Neural crest cell (in vitro differentiated cells): ENCODE results near the gene AKAP9. TPM values are rescaled to one million over a fixed set of nuclear protein-coding genes. Genes with fewer than 3 reads are reported as not detected.
"Not testable (repeated sequence)": the region's sequence is repeated elsewhere in the genome, so short reads cannot be mapped to it uniquely, and the experiment has no call there.

Experiments used
- DNase-seq: peaks from one replicate; pipeline ENCODE4 v3.0.0; 2021; ENCODE audit warnings: low read depth, mixed read lengths, low spot score
- H3K27ac Mint-ChIP-seq: one replicate; pipeline ENCODE4 v1.8.0; 2021; ENCODE audit warnings: mild to moderate bottlenecking, mixed read lengths; ENCODE audit not compliant: unreplicated experiment
- H3K27me3 Mint-ChIP-seq: 2 replicates; pipeline ENCODE4 v1.8.0; 2021; ENCODE audit warnings: low read depth, mild to moderate bottlenecking, mixed read lengths
- H3K36me3 Mint-ChIP-seq: 2 replicates; pipeline ENCODE4 v1.8.0; 2021; ENCODE audit warnings: low read depth, mild to moderate bottlenecking, mixed read lengths
- H3K4me1 Mint-ChIP-seq: 2 replicates; pipeline ENCODE4 v1.8.0; 2021; ENCODE audit warnings: mixed read lengths
- H3K4me3 Mint-ChIP-seq: one replicate; pipeline ENCODE4 v1.8.0; 2021; ENCODE audit warnings: mild to moderate bottlenecking, mixed read lengths
- H3K9me3 Mint-ChIP-seq: 2 replicates; pipeline ENCODE4 v1.8.0; 2021; ENCODE audit warnings: mixed read lengths
- CTCF ChIP-seq: fragments of 200-600 bp; sonication (generic); conservative IDR thresholded peaks from 2 replicates; pipeline ENCODE4 v1.5.0; 2021; ENCODE audit warnings: antibody characterized with exemption, mild to moderate bottlenecking
- total RNA-seq: library from RNA; stranded (reverse); gene quantifications from 2 replicates; pipeline ENCODE4 v1.2.1, GENCODE V29; 2021

Gene AKAP9
- total RNA-seq, 1 donor from 2014 or later, result 32.0 TPM

GRCh38 chr7:91957232-91957631, 16.6 kb downstream of the AKAP9 start:
- H3K36me3 Mint-ChIP-seq, result peaks cover 2% of the 10 kb centered on the region
- H3K27ac Mint-ChIP-seq, result no peak overlapping the region
- TF ChIP-seq CTCF, result no peak
- H3K9me3 Mint-ChIP-seq, result no peaks in the 10 kb centered on the region
- H3K27me3 Mint-ChIP-seq, result no peaks in the 10 kb centered on the region
- H3K4me1 Mint-ChIP-seq, result no peaks in the 10 kb centered on the region
- no peak overlapping the region for H3K4me3 Mint-ChIP-seq
- no peak for DNase-seq

- Mint-ChIP-seq H3K27me3 (no peaks in the 10 kb centered on the region), H3K9me3 (no peaks in the 10 kb centered on the region), H3K27ac (no peak overlapping the region), H3K4me1 (no peaks in the 10 kb centered on the region), H3K36me3 (peaks cover 2% of the 10 kb centered on the region), H3K4me3 (no peak overlapping the region)
- TF ChIP-seq CTCF, result no peak
- DNase-seq, result no peak
These were observed 17.2 kb downstream of the AKAP9 start for GRCh38 chr7:91957823-91958222.

DNA sequence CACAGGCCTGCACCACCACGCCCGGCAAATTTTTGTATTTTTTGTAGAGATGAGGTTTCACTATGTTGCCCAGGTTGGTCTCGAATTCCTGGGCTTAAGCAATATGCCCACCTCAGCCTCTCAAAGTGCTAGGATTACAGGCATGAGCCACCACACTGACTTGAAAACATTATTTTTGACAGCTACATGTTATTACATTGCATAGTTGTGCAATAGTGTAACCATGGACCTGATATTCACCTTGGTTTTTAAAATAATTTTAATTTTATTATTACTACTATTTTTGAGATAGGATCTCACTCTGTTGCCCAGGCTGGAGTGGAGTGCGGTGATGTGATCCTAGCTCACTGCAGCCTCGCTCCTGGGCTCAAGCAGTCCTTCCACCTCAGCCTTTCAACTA, 18.4 kb downstream of the AKAP9 start:
- no peak for TF ChIP-seq CTCF
- no peak for DNase-seq
- Mint-ChIP-seq H3K4me1 (no peaks in the 10 kb centered on the region), H3K9me3 (no peaks in the 10 kb centered on the region), H3K36me3 (peaks cover 2% of the 10 kb centered on the region), H3K27ac (no peak overlapping the region), H3K27me3 (no peaks in the 10 kb centered on the region), H3K4me3 (no peak overlapping the region)

DNA sequence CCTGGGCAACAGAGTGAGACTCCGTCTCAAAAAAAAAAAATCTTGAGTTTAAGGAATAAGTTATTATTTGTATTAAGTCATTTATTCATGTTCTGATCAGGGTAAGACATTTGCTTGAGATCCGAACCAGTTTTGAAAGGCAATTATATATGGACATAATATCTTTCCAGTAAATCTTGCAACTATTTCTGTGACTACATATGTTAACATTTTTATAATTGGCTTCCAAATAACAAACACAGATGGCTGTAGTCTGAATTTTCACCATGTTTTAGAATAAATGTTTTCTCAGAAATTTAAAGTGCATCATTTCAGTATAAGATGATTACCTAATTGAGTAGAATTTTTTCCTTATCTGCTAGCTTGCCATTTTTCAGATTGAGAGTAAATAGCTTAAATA, 21.2 kb downstream of the AKAP9 start:
- Mint-ChIP-seq H3K4me1 (no peaks in the 10 kb centered on the region), H3K27me3 (no peaks in the 10 kb centered on the region), H3K9me3 (peaks cover 7% of the 10 kb centered on the region), H3K36me3 (peaks cover 5% of the 10 kb centered on the region), H3K4me3 (no peak overlapping the region), H3K27ac (no peak overlapping the region)
- DNase-seq, result no peak
- no peak for TF ChIP-seq CTCF

GRCh38 chr7:91962419-91962818, 21.8 kb downstream of the AKAP9 start:
- Mint-ChIP-seq H3K27me3 (no peaks in the 10 kb centered on the region), H3K27ac (no peak overlapping the region), H3K36me3 (peaks cover 8% of the 10 kb centered on the region), H3K9me3 (peaks cover 7% of the 10 kb centered on the region), H3K4me3 (no peak overlapping the region), H3K4me1 (no peaks in the 10 kb centered on the region)
- TF ChIP-seq CTCF, result no peak
- no peak for DNase-seq

DNA sequence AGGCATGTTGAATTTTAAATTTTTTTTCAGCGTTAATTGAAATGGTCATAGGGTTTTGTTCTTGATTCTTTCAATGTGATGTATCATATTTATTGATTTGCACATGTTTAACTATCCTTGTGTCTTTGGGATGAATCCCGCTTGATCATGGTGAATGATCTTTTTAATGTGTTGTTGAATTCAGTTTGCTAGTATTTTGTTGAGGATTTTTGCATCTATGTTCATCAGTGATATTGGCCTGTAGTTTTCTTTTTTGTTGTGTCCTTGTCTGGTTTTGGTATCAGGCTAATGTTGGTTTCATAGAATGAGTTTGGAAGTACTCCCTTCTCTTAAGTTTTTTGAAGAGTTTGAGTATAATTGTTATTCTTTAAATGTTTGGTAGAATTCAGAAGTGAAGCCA, 26.9 kb downstream of the AKAP9 start:
- H3K36me3 Mint-ChIP-seq, H3K4me3 Mint-ChIP-seq, H3K9me3 Mint-ChIP-seq, H3K27me3 Mint-ChIP-seq, H3K27ac Mint-ChIP-seq, DNase-seq: not testable (repeated sequence)
- peaks cover 16% of the 10 kb centered on the region for H3K4me1 Mint-ChIP-seq
